Thyroid gland (tissue), 4 donors: Measurements from ENCODE around the gene KLRC1.

Source experiments
- POLR2A ChIP-seq, 2 donors: fragments of 450-650 bp; IDR thresholded peaks; one replicate each; pipeline ENCODE4 v1.6.1; 2017; ENCODE audit warnings: antibody characterized with exemption in 2 of 2, mild to moderate bottlenecking in 2 of 2, moderate library complexity in 1 of 2
- TF ChIP-seq, protein P1 (sequence below), 6 experiments: fragments of 200-600 bp in 3 of 6; fragments of 450-650 bp in 3 of 6; sonication (generic) in 3 of 6; IDR thresholded peaks; one replicate each; pipeline ENCODE4 v1.5.1; 2016 to 2019; ENCODE audit warnings: antibody characterized with exemption in 6 of 6, mild to moderate bottlenecking in 2 of 6, inconsistent platforms in 1 of 6, moderate library complexity in 1 of 6

DNA sequence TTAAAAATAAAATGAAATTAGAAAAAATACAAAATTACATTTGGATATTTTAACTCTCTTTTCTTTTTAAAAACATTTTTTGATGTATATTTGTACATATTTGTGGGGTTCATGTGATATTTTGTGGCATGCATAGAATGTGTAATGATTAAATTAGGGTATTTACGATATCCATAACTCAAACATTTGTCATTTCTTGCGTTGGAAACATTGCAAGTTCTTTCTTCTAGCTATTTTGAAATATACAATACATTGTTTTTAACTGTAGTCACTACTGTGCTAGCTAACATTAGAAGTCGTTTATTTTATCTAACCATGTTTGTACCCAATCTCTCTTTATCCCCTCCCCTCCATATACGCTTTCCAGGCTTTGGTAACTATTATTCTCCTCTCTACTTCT is 38.6 kb upstream of the KLRC1 start:
- TF ChIP-seq, protein P1, sequence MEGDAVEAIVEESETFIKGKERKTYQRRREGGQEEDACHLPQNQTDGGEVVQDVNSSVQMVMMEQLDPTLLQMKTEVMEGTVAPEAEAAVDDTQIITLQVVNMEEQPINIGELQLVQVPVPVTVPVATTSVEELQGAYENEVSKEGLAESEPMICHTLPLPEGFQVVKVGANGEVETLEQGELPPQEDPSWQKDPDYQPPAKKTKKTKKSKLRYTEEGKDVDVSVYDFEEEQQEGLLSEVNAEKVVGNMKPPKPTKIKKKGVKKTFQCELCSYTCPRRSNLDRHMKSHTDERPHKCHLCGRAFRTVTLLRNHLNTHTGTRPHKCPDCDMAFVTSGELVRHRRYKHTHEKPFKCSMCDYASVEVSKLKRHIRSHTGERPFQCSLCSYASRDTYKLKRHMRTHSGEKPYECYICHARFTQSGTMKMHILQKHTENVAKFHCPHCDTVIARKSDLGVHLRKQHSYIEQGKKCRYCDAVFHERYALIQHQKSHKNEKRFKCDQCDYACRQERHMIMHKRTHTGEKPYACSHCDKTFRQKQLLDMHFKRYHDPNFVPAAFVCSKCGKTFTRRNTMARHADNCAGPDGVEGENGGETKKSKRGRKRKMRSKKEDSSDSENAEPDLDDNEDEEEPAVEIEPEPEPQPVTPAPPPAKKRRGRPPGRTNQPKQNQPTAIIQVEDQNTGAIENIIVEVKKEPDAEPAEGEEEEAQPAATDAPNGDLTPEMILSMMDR (IDR thresholded peaks at IDR 0.05), result no peak
- TF ChIP-seq POLR2A (IDR thresholded peaks at IDR 0.05), result no peak
